Activated CD4-positive, alpha-beta memory T cell treated with anti-CD3 and anti-CD28 coated beads for 36 hours (primary cell): ENCODE data around the gene CDKAL1. TPM values are rescaled to one million over a fixed set of nuclear protein-coding genes. Genes with fewer than 3 reads are reported as not detected.
A peak's percentile ranks its signal among the peaks of the same experiment; 100 is the strongest.
"Not testable (repeated sequence)": the region's sequence is repeated elsewhere in the genome, so short reads cannot be mapped to it uniquely, and the experiment has no call there.

ENCODE experiments used
- CTCF ChIA-PET: fragments of 350-600 bp; sonication (Branson Sonifier 250); formaldehyde crosslinking; loops from one replicate; lab custom pipeline; 2021; ENCODE audit warnings: antibody characterized with exemption, inconsistent platforms; lab: Charles Lee
- POLR2A ChIA-PET: fragments of 350-600 bp; sonication (Branson Sonifier 250); formaldehyde crosslinking; loops from one replicate; lab custom pipeline; 2021; ENCODE audit warnings: antibody characterized with exemption; lab: Charles Lee
- DNase-seq: peaks from one replicate; pipeline ENCODE4 v3.0.0-alpha.2; 2020
- H3K27ac Mint-ChIP-seq: one replicate; pipeline ENCODE4 v1.8.0; 2021; ENCODE audit warnings: mixed read lengths
- H3K27me3 Mint-ChIP-seq: one replicate; pipeline ENCODE4 v1.8.0; 2021; ENCODE audit warnings: mixed read lengths
- H3K36me3 Mint-ChIP-seq: one replicate; pipeline ENCODE4 v1.8.0; 2021; ENCODE audit warnings: mixed read lengths
- H3K4me1 Mint-ChIP-seq: one replicate; pipeline ENCODE4 v1.8.0; 2021; ENCODE audit warnings: low read depth, mixed read lengths
- H3K4me3 Mint-ChIP-seq: one replicate; pipeline ENCODE4 v1.8.0; 2021; ENCODE audit warnings: mild to moderate bottlenecking, mixed read lengths
- H3K9me3 Mint-ChIP-seq: one replicate; pipeline ENCODE4 v1.8.0; 2021; ENCODE audit warnings: mixed read lengths
- intact Hi-C: fragments of 100-400 bp; cut with micrococcal nuclease; formaldehyde crosslinking; loops from one replicate; pipeline ENCODE4 v1.15.1; 2023
- total RNA-seq, 2 experiments: library from RNA; stranded (reverse); gene quantifications; one replicate each; pipeline ENCODE4 v1.2.3, GENCODE V29; 2021

The CDKAL1 gene
- total RNA-seq, 2 experiments from 2014 or later, result 23.1 to 23.2 TPM

DNA sequence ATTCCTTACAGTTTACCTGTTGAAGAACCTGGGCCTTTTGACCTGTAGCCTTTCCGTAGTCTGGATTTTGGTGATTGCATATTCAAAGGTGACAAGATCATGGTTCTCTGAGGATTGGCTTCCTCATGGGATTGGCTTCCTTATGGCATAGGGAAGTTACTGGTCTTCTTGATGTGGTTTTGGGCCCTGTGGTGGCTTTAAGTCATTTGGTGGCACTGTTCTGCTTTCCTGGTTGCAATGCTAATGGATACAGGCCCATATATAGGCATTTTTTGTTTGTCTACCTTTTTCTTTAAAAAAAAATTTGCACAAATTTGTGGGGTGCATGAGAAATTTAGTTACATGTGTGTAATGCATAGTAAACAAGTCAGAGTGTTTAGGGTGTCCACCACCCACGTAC, 185.7 kb downstream of the CDKAL1 start:
- no peak for DNase-seq
- Mint-ChIP-seq H3K4me1 (peaks cover 26% of the 10 kb centered on the region), H3K9me3 (no peaks in the 10 kb centered on the region), H3K4me3 (no peak overlapping the region), H3K27ac (no peak overlapping the region), H3K36me3 (peaks cover 14% of the 10 kb centered on the region), H3K27me3 (no peaks in the 10 kb centered on the region)
- POLR2A ChIA-PET, result no interaction called here
- CTCF ChIA-PET, result no interaction called here
- intact Hi-C loops, result no loop called here

GRCh38 chr6:20721121-20721520, 186.9 kb downstream of the CDKAL1 start:
- H3K27me3 Mint-ChIP-seq, intact Hi-C loops, H3K9me3 Mint-ChIP-seq, CTCF ChIA-PET, H3K27ac Mint-ChIP-seq, H3K4me3 Mint-ChIP-seq, POLR2A ChIA-PET, DNase-seq: not testable (repeated sequence)
- Mint-ChIP-seq H3K4me1 (peaks cover 26% of the 10 kb centered on the region), H3K36me3 (peaks cover 14% of the 10 kb centered on the region)

- Mint-ChIP-seq H3K4me1 (peaks cover 26% of the 10 kb centered on the region), H3K9me3 (no peaks in the 10 kb centered on the region), H3K27ac (no peak overlapping the region), H3K4me3 (no peak overlapping the region), H3K36me3 (peaks cover 14% of the 10 kb centered on the region), H3K27me3 (no peaks in the 10 kb centered on the region)
- intact Hi-C loops, result no loop called here
- peak; percentile 10 for DNase-seq
- CTCF ChIA-PET, result no interaction called here
- POLR2A ChIA-PET, result no interaction called here
These were observed 188.2 kb downstream of the CDKAL1 start for GRCh38 chr6:20722455-20722854.

- Mint-ChIP-seq H3K4me1 (peaks cover 19% of the 10 kb centered on the region), H3K27ac (no peak overlapping the region), H3K36me3 (peaks cover 14% of the 10 kb centered on the region), H3K9me3 (no peaks in the 10 kb centered on the region), H3K27me3 (no peaks in the 10 kb centered on the region), H3K4me3 (no peak overlapping the region)
- CTCF ChIA-PET, result interaction anchor here (0.7 kb wide), 1 partner anchor 11 kb away, joined by 3 read pairs; no protein-coding TSS in a partner anchor
- intact Hi-C loops, result no loop called here
- DNase-seq, result no peak
- POLR2A ChIA-PET, result no interaction called here
These were observed 189.0 kb downstream of the CDKAL1 start for GRCh38 chr6:20723236-20723635.

GRCh38 chr6:20724443-20725190, 190.4 kb downstream of the CDKAL1 start:
- no peaks in the 10 kb centered on the region for H3K27me3 Mint-ChIP-seq
- no peak for DNase-seq
- no peaks in the 10 kb centered on the region for H3K9me3 Mint-ChIP-seq
- H3K4me1 Mint-ChIP-seq, result peaks cover 11% of the 10 kb centered on the region
- ChIA-PET CTCF (interaction anchor here (0.6 kb wide), 1 partner anchor 240 kb away, joined by 3 read pairs; no protein-coding TSS in a partner anchor), POLR2A (no interaction called here)
- intact Hi-C loops, result no loop called here
- no peak overlapping the region for H3K4me3 Mint-ChIP-seq
- peaks cover 14% of the 10 kb centered on the region for H3K36me3 Mint-ChIP-seq
- H3K27ac Mint-ChIP-seq, result no peak overlapping the region

- H3K9me3 Mint-ChIP-seq, DNase-seq, intact Hi-C loops, H3K4me1 Mint-ChIP-seq, POLR2A ChIA-PET, H3K27me3 Mint-ChIP-seq, H3K4me3 Mint-ChIP-seq, H3K27ac Mint-ChIP-seq: not testable (repeated sequence)
- peaks cover 14% of the 10 kb centered on the region for H3K36me3 Mint-ChIP-seq
- CTCF ChIA-PET, result interaction anchor here (0.6 kb wide), 1 partner anchor 241 kb away, joined by 3 read pairs; no protein-coding TSS in a partner anchor
These were observed 191.0 kb downstream of the CDKAL1 start for GRCh38 chr6:20725235-20725634.

- intact Hi-C loops, result no loop called here
- ChIA-PET CTCF (no interaction called here), POLR2A (no interaction called here)
- peaks cover 2% of the 10 kb centered on the region for H3K4me1 Mint-ChIP-seq
- no peak for DNase-seq
- H3K27ac Mint-ChIP-seq, result no peak overlapping the region
- H3K4me3 Mint-ChIP-seq, result no peak overlapping the region
- H3K36me3 Mint-ChIP-seq, result peaks cover 4% of the 10 kb centered on the region
- no peaks in the 10 kb centered on the region for H3K9me3 Mint-ChIP-seq
- H3K27me3 Mint-ChIP-seq, result no peaks in the 10 kb centered on the region
These were observed 194.8 kb downstream of the CDKAL1 start for GRCh38 chr6:20729086-20729485.

- intact Hi-C loops, DNase-seq, POLR2A ChIA-PET, H3K9me3 Mint-ChIP-seq, CTCF ChIA-PET, H3K27me3 Mint-ChIP-seq, H3K4me1 Mint-ChIP-seq, H3K27ac Mint-ChIP-seq, H3K4me3 Mint-ChIP-seq, H3K36me3 Mint-ChIP-seq: not testable (repeated sequence)
These were observed 198.1 kb downstream of the CDKAL1 start for GRCh38 chr6:20732362-20732761.

DNA sequence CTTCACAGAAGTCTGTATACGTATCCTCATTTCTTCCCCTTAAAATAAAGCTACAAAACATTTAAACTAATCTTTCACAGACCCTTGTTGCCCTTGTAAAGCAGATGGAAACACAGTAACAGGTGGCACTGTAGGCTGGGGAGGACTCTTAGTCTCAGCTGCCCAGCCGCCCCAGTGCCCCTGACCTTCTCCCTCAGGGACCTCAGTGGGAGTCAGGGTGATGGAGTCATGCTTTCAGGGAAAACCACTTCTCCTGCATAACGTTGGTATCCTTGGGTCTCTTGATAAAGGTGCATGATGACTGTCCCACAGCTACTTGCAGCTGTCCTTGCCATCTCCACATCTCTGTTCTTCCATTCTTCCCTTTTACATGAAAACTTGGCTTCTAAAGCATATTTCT, 198.6 kb downstream of the CDKAL1 start:
- CTCF ChIA-PET, result no interaction called here
- no peak overlapping the region for H3K27ac Mint-ChIP-seq
- peaks cover 2% of the 10 kb centered on the region for H3K4me1 Mint-ChIP-seq
- no peaks in the 10 kb centered on the region for H3K27me3 Mint-ChIP-seq
- POLR2A ChIA-PET, result no interaction called here
- no peak for DNase-seq
- intact Hi-C loops, result no loop called here
- H3K9me3 Mint-ChIP-seq, result no peaks in the 10 kb centered on the region
- no peak overlapping the region for H3K4me3 Mint-ChIP-seq
- peaks cover 4% of the 10 kb centered on the region for H3K36me3 Mint-ChIP-seq

DNA sequence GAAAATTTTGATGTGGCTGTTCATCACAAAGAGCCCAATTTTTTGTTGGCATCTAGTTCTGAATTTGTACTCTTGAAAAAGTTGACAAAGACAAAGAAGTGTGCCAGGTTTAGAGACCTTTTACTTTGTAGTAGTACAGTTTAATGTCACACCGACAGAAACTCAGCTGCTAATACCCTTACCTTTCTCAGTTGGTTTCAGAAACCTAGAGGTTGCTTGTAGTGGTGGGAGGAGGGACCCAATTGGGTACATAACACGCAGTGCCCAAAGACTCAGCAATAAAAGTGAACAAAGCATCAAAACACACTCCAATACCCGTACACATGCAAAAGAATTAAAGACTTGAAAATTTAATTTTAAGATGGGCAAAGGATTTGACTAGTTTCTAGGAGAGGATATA, 203.7 kb downstream of the CDKAL1 start:
- no peak for DNase-seq
- POLR2A ChIA-PET, result no interaction called here
- H3K27ac Mint-ChIP-seq, result no peak overlapping the region
- H3K4me1 Mint-ChIP-seq, result no peaks in the 10 kb centered on the region
- H3K36me3 Mint-ChIP-seq, result peaks cover 28% of the 10 kb centered on the region
- H3K4me3 Mint-ChIP-seq, result no peak overlapping the region
- no peaks in the 10 kb centered on the region for H3K27me3 Mint-ChIP-seq
- CTCF ChIA-PET, result no interaction called here
- intact Hi-C loops, result no loop called here
- H3K9me3 Mint-ChIP-seq, result peaks cover 7% of the 10 kb centered on the region

DNA sequence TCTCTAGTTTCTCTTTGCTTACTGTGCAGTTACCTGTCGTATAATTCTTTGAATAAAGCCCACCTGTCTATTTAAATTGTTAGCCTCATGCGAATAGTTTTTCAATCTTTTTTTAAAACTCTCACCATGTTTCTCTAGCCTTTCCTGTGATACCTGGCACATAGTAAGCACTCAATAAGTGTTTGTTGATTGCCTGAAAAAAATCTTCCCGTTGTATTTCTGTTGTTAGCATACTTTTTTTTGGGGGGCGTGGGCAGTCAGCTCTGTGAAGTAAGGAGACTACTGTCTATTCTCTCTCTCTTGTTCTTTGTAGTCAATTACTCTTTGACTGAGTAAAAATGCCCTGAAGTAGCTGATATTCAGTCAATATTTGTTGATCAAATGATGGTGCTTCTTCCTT, 205.8 kb downstream of the CDKAL1 start:
- H3K27ac Mint-ChIP-seq, result no peak overlapping the region
- no peaks in the 10 kb centered on the region for H3K27me3 Mint-ChIP-seq
- no peak overlapping the region for H3K4me3 Mint-ChIP-seq
- no peak for DNase-seq
- H3K36me3 Mint-ChIP-seq, result peaks cover 28% of the 10 kb centered on the region
- intact Hi-C loops, result no loop called here
- ChIA-PET POLR2A (no interaction called here), CTCF (no interaction called here)
- H3K4me1 Mint-ChIP-seq, result no peaks in the 10 kb centered on the region
- peaks cover 7% of the 10 kb centered on the region for H3K9me3 Mint-ChIP-seq

GRCh38 chr6:20740727-20741126, 206.5 kb downstream of the CDKAL1 start:
- CTCF ChIA-PET, result no interaction called here
- H3K36me3 Mint-ChIP-seq, result peaks cover 28% of the 10 kb centered on the region
- peaks cover 7% of the 10 kb centered on the region for H3K9me3 Mint-ChIP-seq

GRCh38 chr6:20741490-20741889, 207.2 kb downstream of the CDKAL1 start:
- Mint-ChIP-seq H3K4me1 (peaks cover 7% of the 10 kb centered on the region), H3K27me3 (no peaks in the 10 kb centered on the region), H3K36me3 (peaks cover 28% of the 10 kb centered on the region), H3K27ac (no peak overlapping the region), H3K9me3 (peaks cover 7% of the 10 kb centered on the region), H3K4me3 (no peak overlapping the region)
- intact Hi-C loops, result no loop called here
- POLR2A ChIA-PET, result no interaction called here
- CTCF ChIA-PET, result interaction anchor here (0.6 kb wide), 1 partner anchor 30 kb away, joined by 3 read pairs; no protein-coding TSS in a partner anchor
- no peak for DNase-seq

More at GRCh38 chr6:20740727-20741126, 206.5 kb downstream of the CDKAL1 start:
- POLR2A ChIA-PET, result no interaction called here
- no peak for DNase-seq
- no peak overlapping the region for H3K4me3 Mint-ChIP-seq
- no peak overlapping the region for H3K27ac Mint-ChIP-seq
- intact Hi-C loops, result no loop called here
- H3K4me1 Mint-ChIP-seq, result no peaks in the 10 kb centered on the region
- H3K27me3 Mint-ChIP-seq, result no peaks in the 10 kb centered on the region
